ENCODE data around the gene GSE1. TPM values are rescaled to one million over a fixed set of nuclear protein-coding genes. Genes with fewer than 3 reads are reported as not detected.

The GSE1 gene
- total and polyA plus RNA-seq, 3 donors from 2014 or later = 49.9 to 212 (median 188) TPM

DNA sequence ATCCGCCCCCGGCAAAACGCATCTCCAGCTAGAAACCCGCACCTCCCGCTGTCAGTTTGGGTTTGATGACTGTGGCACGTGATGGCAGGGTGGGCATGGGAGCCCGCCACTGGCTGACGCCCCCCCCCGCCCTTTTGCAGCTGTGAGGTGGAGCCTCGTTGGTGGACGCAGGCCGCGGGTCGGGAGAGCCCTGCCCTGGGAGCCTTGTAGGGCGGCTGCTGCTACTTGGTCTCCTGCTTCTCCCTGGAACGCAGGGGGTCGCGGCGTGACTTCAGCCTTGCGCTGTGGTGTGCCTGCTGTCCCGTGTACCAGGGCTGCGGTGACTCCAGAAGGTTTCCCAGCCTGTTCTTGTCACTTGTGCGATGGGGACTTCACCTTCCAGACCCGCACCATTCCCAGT is 28.2 kb downstream of the GSE1 start:
- no peak for DNase-seq
- 85 to 90% methylated on average over 24 of the region's 24 CpGs for WGBS, 2 donors
- no peak overlapping the region for H3K27ac ChIP-seq
- no peaks in the 10 kb centered on the region for H3K9me3 ChIP-seq
- H3K4me1 ChIP-seq = peaks cover 39% of the 10 kb centered on the region
- H3K27me3 ChIP-seq = no peaks in the 10 kb centered on the region
- TF ChIP-seq POLR2A (IDR thresholded peaks at IDR 0.05) = no peak
- TF ChIP-seq, protein P1, sequence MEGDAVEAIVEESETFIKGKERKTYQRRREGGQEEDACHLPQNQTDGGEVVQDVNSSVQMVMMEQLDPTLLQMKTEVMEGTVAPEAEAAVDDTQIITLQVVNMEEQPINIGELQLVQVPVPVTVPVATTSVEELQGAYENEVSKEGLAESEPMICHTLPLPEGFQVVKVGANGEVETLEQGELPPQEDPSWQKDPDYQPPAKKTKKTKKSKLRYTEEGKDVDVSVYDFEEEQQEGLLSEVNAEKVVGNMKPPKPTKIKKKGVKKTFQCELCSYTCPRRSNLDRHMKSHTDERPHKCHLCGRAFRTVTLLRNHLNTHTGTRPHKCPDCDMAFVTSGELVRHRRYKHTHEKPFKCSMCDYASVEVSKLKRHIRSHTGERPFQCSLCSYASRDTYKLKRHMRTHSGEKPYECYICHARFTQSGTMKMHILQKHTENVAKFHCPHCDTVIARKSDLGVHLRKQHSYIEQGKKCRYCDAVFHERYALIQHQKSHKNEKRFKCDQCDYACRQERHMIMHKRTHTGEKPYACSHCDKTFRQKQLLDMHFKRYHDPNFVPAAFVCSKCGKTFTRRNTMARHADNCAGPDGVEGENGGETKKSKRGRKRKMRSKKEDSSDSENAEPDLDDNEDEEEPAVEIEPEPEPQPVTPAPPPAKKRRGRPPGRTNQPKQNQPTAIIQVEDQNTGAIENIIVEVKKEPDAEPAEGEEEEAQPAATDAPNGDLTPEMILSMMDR (IDR thresholded peaks at IDR 0.05) = no peak
- intact Hi-C loops (cut with DNase I; ENCODE audit: low total_unique reads) = no loop called here
- H3K36me3 ChIP-seq (ENCODE audit: low read depth, missing control alignments) = no peaks in the 10 kb centered on the region
- H3K4me3 ChIP-seq = no peak overlapping the region

DNA sequence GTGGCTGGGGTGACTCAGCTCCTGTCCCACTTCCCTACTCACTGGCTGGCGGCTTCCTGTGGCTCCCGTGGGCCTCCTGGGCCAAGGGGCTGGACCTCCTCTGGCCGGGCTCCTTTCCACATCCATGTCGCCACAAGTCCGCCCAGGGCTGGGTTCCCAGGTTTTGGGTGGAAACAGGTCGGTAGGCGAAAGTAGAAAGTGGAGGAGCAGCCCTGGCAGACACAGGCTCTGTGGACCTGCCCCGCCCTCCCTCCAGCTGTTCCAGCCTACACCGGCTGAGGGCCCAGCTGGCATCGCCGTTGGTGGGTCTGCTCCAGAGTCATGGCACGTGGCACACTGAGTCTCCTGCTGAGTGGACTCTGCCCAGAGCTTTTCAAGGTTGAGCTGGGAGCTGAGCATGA is 28.7 kb downstream of the GSE1 start:
- H3K27me3 ChIP-seq = no peaks in the 10 kb centered on the region
- intact Hi-C loops (cut with DNase I; ENCODE audit: low total_unique reads) = no loop called here
- TF ChIP-seq, protein P1 (IDR thresholded peaks at IDR 0.05) = no peak
- TF ChIP-seq POLR2A (IDR thresholded peaks at IDR 0.05) = no peak
- 60 to 73% methylated on average over 2 to 12 of the region's 12 CpGs for WGBS, 2 donors
- H3K9me3 ChIP-seq = no peaks in the 10 kb centered on the region
- H3K4me1 ChIP-seq = peaks cover 39% of the 10 kb centered on the region
- H3K36me3 ChIP-seq (ENCODE audit: low read depth, missing control alignments) = no peaks in the 10 kb centered on the region
- H3K4me3 ChIP-seq = no peak overlapping the region
- peak; percentile 71 for DNase-seq
- H3K27ac ChIP-seq = no peak overlapping the region

DNA sequence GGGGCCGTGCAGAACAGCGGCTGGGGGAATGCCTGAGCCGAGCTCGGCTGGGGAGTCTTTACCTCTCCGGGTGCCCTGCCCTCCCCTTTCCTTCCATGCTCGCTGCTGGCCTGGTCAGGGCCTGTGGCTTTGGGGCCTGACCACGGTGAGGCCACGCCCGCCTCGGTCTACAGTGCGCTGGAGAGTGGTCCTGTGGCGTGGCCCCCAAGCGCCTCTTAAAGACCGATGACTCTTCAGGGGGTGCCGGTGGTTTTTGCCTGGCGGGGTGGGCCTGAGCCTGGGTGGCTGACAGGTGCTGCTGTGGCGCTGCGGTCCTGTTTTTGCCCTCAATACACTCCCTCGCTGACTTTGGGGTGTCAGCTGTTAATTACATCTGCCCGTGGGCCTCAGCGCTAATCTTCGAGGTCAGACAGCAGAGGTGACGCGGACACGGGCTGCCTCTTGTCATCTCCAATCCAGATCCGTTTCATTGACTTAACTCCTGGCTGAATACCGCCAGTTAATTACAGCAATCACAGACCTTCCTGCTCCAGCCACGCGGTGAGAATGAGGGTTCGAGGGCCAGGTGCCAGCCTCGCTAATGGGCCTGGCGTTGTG is 29.7 kb downstream of the GSE1 start:
- intact Hi-C loops (cut with DNase I; ENCODE audit: low total_unique reads) = no loop called here
- no peaks in the 10 kb centered on the region for H3K9me3 ChIP-seq
- 91 to 95% methylated on average over 14 to 32 of the region's 32 CpGs for WGBS, 2 donors
- H3K4me3 ChIP-seq = no peak overlapping the region
- no peak overlapping the region for H3K27ac ChIP-seq
- H3K27me3 ChIP-seq = no peaks in the 10 kb centered on the region
- TF ChIP-seq, protein P1 (IDR thresholded peaks at IDR 0.05) = no peak
- TF ChIP-seq POLR2A (IDR thresholded peaks at IDR 0.05) = no peak
- no peak for DNase-seq
- no peaks in the 10 kb centered on the region for H3K36me3 ChIP-seq (ENCODE audit: low read depth, missing control alignments)
- peaks cover 31% of the 10 kb centered on the region for H3K4me1 ChIP-seq

DNA sequence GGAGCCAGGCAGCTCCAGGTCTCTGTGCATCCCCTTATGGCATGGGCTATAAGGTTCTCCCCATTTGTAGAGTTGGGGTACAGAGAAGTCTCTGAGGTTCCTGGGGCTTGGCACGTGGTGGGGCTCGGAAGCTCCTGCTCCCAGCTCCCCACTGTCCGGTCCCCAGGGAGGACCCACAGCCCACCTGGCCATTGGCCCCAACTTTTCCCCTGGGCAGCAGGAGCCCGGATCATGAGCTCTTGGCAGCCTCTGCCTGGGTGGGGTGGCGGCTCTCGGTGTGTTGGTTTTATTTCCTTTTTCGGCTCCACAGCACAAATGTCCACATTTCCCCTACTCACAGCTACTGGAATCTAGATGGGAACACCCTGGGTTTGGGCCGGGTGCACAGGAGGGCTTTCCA is 30.5 kb downstream of the GSE1 start:
- H3K27me3 ChIP-seq = no peaks in the 10 kb centered on the region
- no peak for DNase-seq
- WGBS, 2 donors = 76 to 79% methylated on average over 6 to 8 of the region's 8 CpGs
- no peaks in the 10 kb centered on the region for H3K36me3 ChIP-seq (ENCODE audit: low read depth, missing control alignments)
- no peak overlapping the region for H3K4me3 ChIP-seq
- H3K4me1 ChIP-seq = peaks cover 23% of the 10 kb centered on the region
- intact Hi-C loops (cut with DNase I; ENCODE audit: low total_unique reads) = no loop called here
- H3K9me3 ChIP-seq = no peaks in the 10 kb centered on the region
- no peak overlapping the region for H3K27ac ChIP-seq
- no peak for TF ChIP-seq POLR2A (IDR thresholded peaks at IDR 0.05)
- TF ChIP-seq, protein P1 (IDR thresholded peaks at IDR 0.05) = no peak

DNA sequence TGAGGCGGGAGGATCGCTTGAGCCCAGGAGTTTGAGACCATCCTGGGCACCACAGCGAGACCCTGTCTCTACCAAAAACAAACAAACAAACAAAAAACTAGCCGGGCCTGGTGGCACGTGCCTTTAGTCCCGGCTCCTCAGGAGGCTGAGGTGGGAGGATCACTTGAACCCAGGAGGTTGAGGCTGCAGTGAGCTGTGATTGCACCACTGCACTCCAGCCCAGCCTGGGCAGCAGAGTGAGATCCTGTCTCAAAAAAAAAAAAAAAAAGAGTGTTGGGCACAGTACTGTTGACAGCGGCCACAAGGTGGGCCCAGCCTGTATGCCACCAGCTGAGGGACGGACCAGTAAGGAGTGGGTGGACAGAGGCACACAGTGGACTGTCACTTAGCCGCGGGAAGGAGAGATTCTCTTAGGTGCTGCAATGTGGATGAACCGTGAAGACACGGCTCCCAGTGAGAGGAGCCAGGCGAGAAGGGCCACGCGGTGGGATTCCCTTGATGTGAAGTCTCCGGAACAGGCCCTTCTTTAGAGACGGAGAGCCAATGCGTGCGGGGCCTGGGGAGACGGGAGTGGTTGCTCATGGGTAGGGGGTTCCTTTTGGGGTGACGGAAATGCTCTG is 31.1 kb downstream of the GSE1 start:
- no peak for DNase-seq
- TF ChIP-seq, protein P1 (IDR thresholded peaks at IDR 0.05) = no peak
- TF ChIP-seq POLR2A (IDR thresholded peaks at IDR 0.05) = no peak
- Histone ChIP-seq H3K9me3 (no peaks in the 10 kb centered on the region), H3K4me3 (no peak overlapping the region), H3K27ac (no peak overlapping the region), H3K36me3 (ENCODE audit: low read depth, missing control alignments) (no peaks in the 10 kb centered on the region), H3K4me1 (peaks cover 17% of the 10 kb centered on the region), H3K27me3 (no peaks in the 10 kb centered on the region)
- intact Hi-C loops (cut with DNase I; ENCODE audit: low total_unique reads) = no loop called here
- 85 to 94% methylated on average over 18 to 21 of the region's 21 CpGs for WGBS, 2 donors

Data from testis (tissue), 3 donors.